DOHH2 (cell line): ENCODE results near the gene FAM76A.

Source experiments
- H3F3A ChIP-seq: fragments of 200-600 bp; sonication (generic), shearing (Covaris generic); 2 replicates; pipeline ENCODE4 v1.6.0; 2016; ENCODE audit warnings: antibody characterized with exemption, mild to moderate bottlenecking; ENCODE audit not compliant: control insufficient read depth, insufficient read depth
- H3K27ac ChIP-seq: fragments of 200-600 bp; sonication (generic); 2 replicates; pipeline ENCODE4 v1.5.1; 2014; ENCODE audit warnings: low read depth, mild to moderate bottlenecking, low read length, moderate library complexity
- H3K27me3 ChIP-seq: fragments of 200-600 bp; sonication (generic); 2 replicates; pipeline ENCODE4 v1.6.1; 2014; ENCODE audit warnings: mild to moderate bottlenecking, low read length, mixed read lengths; ENCODE audit not compliant: control insufficient read depth
- H3K36me3 ChIP-seq: fragments of 200-600 bp; sonication (generic); 2 replicates; pipeline ENCODE4 v1.6.1; 2014; ENCODE audit warnings: mild to moderate bottlenecking, low read length, moderate library complexity, mixed read lengths; ENCODE audit not compliant: control insufficient read depth
- H3K4me1 ChIP-seq: fragments of 200-600 bp; sonication (generic); 2 replicates; pipeline ENCODE4 v1.6.1; 2014; ENCODE audit warnings: mild to moderate bottlenecking, low read length, mixed read lengths; ENCODE audit not compliant: control insufficient read depth
- H3K4me2 ChIP-seq: fragments of 200-600 bp; sonication (generic); 2 replicates; pipeline ENCODE4 v1.6.0; 2014; ENCODE audit warnings: mild to moderate bottlenecking, low read length, moderate library complexity
- H3K4me3 ChIP-seq: fragments of 200-600 bp; sonication (generic); 2 replicates; pipeline ENCODE4 v1.5.1; 2014; ENCODE audit warnings: mild to moderate bottlenecking, low read length, mixed read lengths
- H3K79me2 ChIP-seq: fragments of 200-600 bp; sonication (generic); 2 replicates; pipeline ENCODE4 v1.6.1; 2014; ENCODE audit warnings: mild to moderate bottlenecking, low read length, mixed read lengths; ENCODE audit not compliant: control insufficient read depth
- H3K9me2 ChIP-seq: fragments of 200-600 bp; sonication (generic); replicated peaks from 2 replicates; pipeline ENCODE4 v1.6.1; 2014; ENCODE audit warnings: mild to moderate bottlenecking, low read length, mixed read lengths; ENCODE audit not compliant: control insufficient read depth
- H3K9me3 ChIP-seq: fragments of 200-600 bp; sonication (generic); 2 replicates; pipeline ENCODE4 v1.6.1; 2014; ENCODE audit warnings: antibody characterized with exemption, low read length, mixed read lengths; ENCODE audit not compliant: control insufficient read depth, insufficient read depth
- H4K20me1 ChIP-seq: fragments of 200-600 bp; sonication (generic); 2 replicates; pipeline ENCODE4 v1.6.0; 2014; ENCODE audit warnings: low read depth, mild to moderate bottlenecking, antibody characterized with exemption, low read length, moderate library complexity; ENCODE audit not compliant: control insufficient read depth, insufficient read depth
- CTCF ChIP-seq: fragments of 200-600 bp; sonication (generic); IDR thresholded peaks from one replicate; pipeline ENCODE4 v1.5.1; 2014; ENCODE audit warnings: antibody characterized with exemption, mild to moderate bottlenecking, low read depth, low read length; ENCODE audit not compliant: poor library complexity, severe bottlenecking
- EZH2phosphoT487 ChIP-seq: fragments of 200-600 bp; sonication (generic); IDR thresholded peaks from 2 replicates; pipeline ENCODE4 v1.6.1; 2017; ENCODE audit warnings: borderline replicate concordance, mild to moderate bottlenecking, antibody characterized with exemption, low read length, moderate library complexity, mixed read lengths

FAM76A gene

GRCh38 chr1:27727126-27727525 lies 1.4 kb downstream of the FAM76A start:
- Histone ChIP-seq H3K9me3 (no peaks in the 10 kb centered on the region), H3K27me3 (no peaks in the 10 kb centered on the region), H3K4me3 (peak overlapping the region; percentile 81), H3K4me2 (peak overlapping the region; percentile 71), H3K79me2 (peaks cover 14% of the 10 kb centered on the region), H4K20me1 (no peaks in the 10 kb centered on the region), H3F3A (no peaks in the 10 kb centered on the region), H3K4me1 (peaks cover 17% of the 10 kb centered on the region), H3K36me3 (peaks cover 23% of the 10 kb centered on the region), H3K27ac (no peak overlapping the region), H3K9me2 (no peaks in the 10 kb centered on the region)
- TF ChIP-seq EZH2phosphoT487 (no peak), CTCF (no peak)

GRCh38 chr1:27736252-27736651 lies 10.5 kb downstream of the FAM76A start:
- H3K79me2 ChIP-seq = no peaks in the 10 kb centered on the region
- no peaks in the 10 kb centered on the region for H4K20me1 ChIP-seq
- H3K27ac ChIP-seq = no peak overlapping the region
- no peaks in the 10 kb centered on the region for H3K9me3 ChIP-seq
- H3F3A ChIP-seq = no peaks in the 10 kb centered on the region
- no peak overlapping the region for H3K4me3 ChIP-seq
- H3K36me3 ChIP-seq = peaks cover 28% of the 10 kb centered on the region
- H3K27me3 ChIP-seq = no peaks in the 10 kb centered on the region
- TF ChIP-seq CTCF = no peak
- no peak for TF ChIP-seq EZH2phosphoT487
- H3K4me1 ChIP-seq = no peaks in the 10 kb centered on the region
- H3K4me2 ChIP-seq = no peak overlapping the region
- H3K9me2 ChIP-seq = no peaks in the 10 kb centered on the region

GRCh38 chr1:27741121-27741520 lies 15.4 kb downstream of the FAM76A start:
- Histone ChIP-seq H3K79me2 (no peaks in the 10 kb centered on the region), H4K20me1 (no peaks in the 10 kb centered on the region), H3K9me2 (no peaks in the 10 kb centered on the region), H3K9me3 (no peaks in the 10 kb centered on the region), H3K4me1 (no peaks in the 10 kb centered on the region), H3K27me3 (no peaks in the 10 kb centered on the region), H3K4me3 (no peak overlapping the region), H3K27ac (no peak overlapping the region), H3K36me3 (peaks cover 24% of the 10 kb centered on the region), H3F3A (no peaks in the 10 kb centered on the region), H3K4me2 (no peak overlapping the region)
- TF ChIP-seq EZH2phosphoT487 (no peak), CTCF (no peak)

- TF ChIP-seq CTCF (no peak), EZH2phosphoT487 (no peak)
- no peaks in the 10 kb centered on the region for H3K4me1 ChIP-seq
- H3K27me3 ChIP-seq = no peaks in the 10 kb centered on the region
- no peaks in the 10 kb centered on the region for H3K9me3 ChIP-seq
- H3K4me2 ChIP-seq = no peak overlapping the region
- no peaks in the 10 kb centered on the region for H3K9me2 ChIP-seq
- H3K79me2 ChIP-seq = no peaks in the 10 kb centered on the region
- H4K20me1 ChIP-seq = no peaks in the 10 kb centered on the region
- H3K4me3 ChIP-seq = no peak overlapping the region
- H3K27ac ChIP-seq = no peak overlapping the region
- peaks cover 27% of the 10 kb centered on the region for H3K36me3 ChIP-seq
- no peaks in the 10 kb centered on the region for H3F3A ChIP-seq
These were observed 18.8 kb downstream of the FAM76A start for GRCh38 chr1:27744556-27744955.
